Thoracic aorta (tissue), 2 donors: ENCODE results near the gene SYTL1. TPM values are rescaled to one million over a fixed set of nuclear protein-coding genes. Genes with fewer than 3 reads are reported as not detected.

Experiments used
- ATAC-seq: fragments of 150-250 bp; one replicate; pipeline ENCODE4 v1.8.0; 2017; ENCODE audit warnings: low read depth; ENCODE audit not compliant: insufficient number of reproducible peaks, low FRiP score
- DNase-seq: peaks from one replicate; pipeline ENCODE4 v3.0.0-alpha.2; 2020; ENCODE audit warnings: low spot score
- H3K27ac ChIP-seq, 2 donors: fragments of 200-600 bp; sonication (generic); 1 replicate in 1 of 2; 2 replicates in 1 of 2; pipeline ENCODE4 v1.5.1; 2016; ENCODE audit warnings: mild to moderate bottlenecking in 2 of 2, moderate library complexity in 2 of 2
- H3K27me3 ChIP-seq: fragments of 200-600 bp; sonication (generic); replicated peaks from 2 replicates; pipeline ENCODE4 v1.6.0; 2016; ENCODE audit warnings: mild to moderate bottlenecking; ENCODE audit not compliant: insufficient read depth
- H3K36me3 ChIP-seq: fragments of 200-600 bp; sonication (generic); one replicate; pipeline ENCODE4 v1.5.1; 2016
- H3K4me1 ChIP-seq, 2 donors: fragments of 200-600 bp; sonication (generic); 1 replicate in 1 of 2; 2 replicates in 1 of 2; pipeline versions ENCODE4 v1.5.1 to v1.6.0; 2016; ENCODE audit warnings: low read depth in 2 of 2, mild to moderate bottlenecking in 1 of 2; ENCODE audit not compliant: control insufficient read depth in 1 of 2
- H3K4me3 ChIP-seq: fragments of 200-600 bp; sonication (generic); 2 replicates; pipeline ENCODE4 v1.5.1; 2016; ENCODE audit warnings: mild to moderate bottlenecking
- H3K9me3 ChIP-seq: fragments of 200-600 bp; sonication (generic); 2 replicates; pipeline ENCODE4 v1.5.1; 2016
- CTCF ChIP-seq: fragments of 200-600 bp; sonication (generic); IDR thresholded peaks from one replicate; pipeline ENCODE4 v1.5.1; 2019; ENCODE audit warnings: antibody characterized with exemption
- total RNA-seq, 2 donors: library from RNA; depleted of rRNA; stranded (reverse); fragments of >200 nt; gene quantifications; one replicate each; pipeline versions ENCODE4 v1.1.0 to v1.2.3, GENCODE V29; 2016

The SYTL1 gene
- total RNA-seq, 2 donors from 2014 or later, result 4.1 to 5.5 TPM

- ATAC-seq, result no peak
These were observed 15.6 kb downstream of the SYTL1 start for GRCh38 chr1:27357281-27358037.

DNA sequence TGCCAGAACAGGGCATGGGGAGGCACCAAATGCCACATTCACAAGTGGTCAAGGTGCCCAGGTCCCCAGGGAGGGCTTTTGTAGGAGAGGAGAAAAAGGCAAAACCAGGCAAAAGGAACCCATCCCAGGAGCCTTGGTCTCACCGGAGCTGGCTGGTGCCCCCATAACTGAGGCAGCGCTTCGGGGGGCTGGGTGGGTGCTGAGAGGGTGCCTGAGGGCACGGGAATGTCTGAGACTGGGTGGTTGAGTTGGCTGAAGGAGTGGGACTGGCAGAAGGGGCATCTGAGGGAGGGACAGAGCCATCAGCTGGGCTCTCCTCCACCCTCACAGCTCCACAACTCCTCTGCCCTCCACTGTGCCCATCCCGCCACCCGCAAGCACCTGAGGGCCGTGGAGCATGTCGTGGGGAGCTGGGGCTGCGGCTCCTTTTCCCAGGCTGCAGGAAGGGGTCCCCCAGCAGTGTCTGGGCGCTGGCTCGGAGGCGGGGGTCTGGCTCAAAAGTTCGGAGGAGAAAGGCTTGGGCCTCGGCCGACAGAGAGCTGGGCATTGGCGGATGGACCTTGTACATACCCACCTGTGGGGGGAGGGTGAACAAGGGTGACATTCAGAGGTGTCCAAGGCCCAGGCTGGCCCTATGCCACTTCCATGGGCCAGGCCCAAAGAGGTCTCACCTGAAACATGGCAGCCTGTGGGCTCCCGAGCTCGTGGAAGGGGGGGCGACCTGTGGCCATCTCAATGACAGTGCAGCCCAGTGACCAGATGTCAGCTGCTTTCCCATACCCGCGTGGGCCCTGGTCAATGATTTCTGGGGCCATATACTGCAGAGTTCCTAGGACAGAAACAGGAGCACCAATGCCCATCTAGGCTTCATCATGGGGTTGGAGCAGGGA is 16.5 kb downstream of the SYTL1 start:
- no peaks in the 10 kb centered on the region for H3K27me3 ChIP-seq
- peaks cover 82% of the 10 kb centered on the region for H3K36me3 ChIP-seq
- DNase-seq, result no peak
- no peaks in the 10 kb centered on the region for H3K9me3 ChIP-seq
- H3K4me1 ChIP-seq, result peaks cover 0 to 8% of the 10 kb centered on the region in 2 donors
- ATAC-seq, result no peak
- no peak overlapping the region for H3K4me3 ChIP-seq
- TF ChIP-seq CTCF, result no peak
- H3K27ac ChIP-seq, result no peak overlapping the region

More at GRCh38 chr1:27357281-27358037, 15.6 kb downstream of the SYTL1 start:
- Histone ChIP-seq H3K9me3 (no peaks in the 10 kb centered on the region), H3K27me3 (no peaks in the 10 kb centered on the region), H3K36me3 (peaks cover 74% of the 10 kb centered on the region), H3K4me1 (peaks cover 0 to 8% of the 10 kb centered on the region in 2 donors), H3K27ac (no peak overlapping the region), H3K4me3 (no peak overlapping the region)
- no peak for DNase-seq
- TF ChIP-seq CTCF, result peak; percentile 99

DNA sequence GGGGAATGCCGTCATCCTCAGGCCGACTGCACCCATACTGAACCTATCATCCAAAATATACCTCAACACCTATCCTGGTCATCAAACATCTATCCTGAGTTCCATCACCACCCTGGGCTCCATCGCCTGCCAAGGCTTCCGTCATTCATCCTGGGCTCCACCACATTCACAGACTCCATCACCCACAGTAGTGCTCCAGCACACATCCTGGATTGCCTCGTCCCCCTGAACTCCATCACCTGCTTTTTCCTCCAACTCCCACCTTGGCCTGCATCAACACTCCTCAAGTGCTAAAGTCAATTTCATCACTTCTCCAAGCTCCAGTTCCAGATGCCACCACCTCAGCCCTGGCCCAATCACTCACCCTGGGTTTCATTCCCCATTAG is 17.1 kb downstream of the SYTL1 start:
- H3K9me3 ChIP-seq, result no peaks in the 10 kb centered on the region

GRCh38 chr1:27359822-27360158 is 18.0 kb downstream of the SYTL1 start:
- H3K4me3 ChIP-seq, result no peak overlapping the region
- TF ChIP-seq CTCF, result no peak
- H3K27ac ChIP-seq, result no peak overlapping the region

More for the DNA sequence above, 17.1 kb downstream of the SYTL1 start:
- H3K4me1 ChIP-seq, result peaks cover 0 to 12% of the 10 kb centered on the region in 2 donors
- no peak overlapping the region for H3K27ac ChIP-seq
- ATAC-seq (no peak), DNase-seq (no peak)
- no peak for TF ChIP-seq CTCF
- no peaks in the 10 kb centered on the region for H3K27me3 ChIP-seq
- H3K4me3 ChIP-seq, result no peak overlapping the region
- peaks cover 86% of the 10 kb centered on the region for H3K36me3 ChIP-seq

More at GRCh38 chr1:27359822-27360158, 18.0 kb downstream of the SYTL1 start:
- Histone ChIP-seq H3K27me3 (no peaks in the 10 kb centered on the region), H3K36me3 (peaks cover 88% of the 10 kb centered on the region), H3K9me3 (no peaks in the 10 kb centered on the region), H3K4me1 (peaks cover 3 to 21% of the 10 kb centered on the region in 2 donors)
- DNase-seq, result no peak
- ATAC-seq, result no peak
